ENCODE results near the gene RGS9.

The RGS9 gene

DNA sequence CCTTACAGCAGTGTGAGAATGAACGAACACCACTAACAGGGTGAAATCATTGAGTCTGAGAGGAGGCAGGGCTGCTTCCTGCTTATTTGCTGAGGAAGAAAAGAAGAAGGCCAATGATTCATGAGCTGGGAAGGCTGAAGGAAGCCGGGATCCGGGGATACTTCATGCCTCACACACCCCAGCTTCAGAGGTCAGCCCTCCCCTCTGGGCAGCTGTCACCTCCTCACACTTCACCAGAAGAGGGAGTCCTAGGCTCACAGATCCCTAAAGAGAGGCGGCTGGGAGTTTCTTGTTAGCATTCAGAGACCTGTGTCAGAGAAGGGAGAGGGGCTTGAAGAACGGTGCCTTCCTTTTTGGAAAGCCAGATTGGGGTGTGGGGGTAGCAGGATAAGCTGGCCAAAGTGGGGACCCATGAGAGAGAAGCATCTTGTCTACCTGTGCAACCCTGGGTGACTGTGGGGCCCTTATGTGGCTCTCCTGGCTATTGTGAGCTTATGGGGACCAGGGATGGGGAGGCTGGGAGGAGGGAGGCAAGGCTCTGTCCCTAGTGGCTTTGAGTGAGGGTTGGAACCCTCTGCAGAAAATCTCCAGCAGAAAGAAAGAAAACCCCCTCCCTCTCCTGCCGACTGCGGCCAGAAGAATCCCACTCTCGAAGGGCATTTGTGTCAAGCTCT is 94.6 kb downstream of the RGS9 start:
- TF ChIP-seq, protein P1, sequence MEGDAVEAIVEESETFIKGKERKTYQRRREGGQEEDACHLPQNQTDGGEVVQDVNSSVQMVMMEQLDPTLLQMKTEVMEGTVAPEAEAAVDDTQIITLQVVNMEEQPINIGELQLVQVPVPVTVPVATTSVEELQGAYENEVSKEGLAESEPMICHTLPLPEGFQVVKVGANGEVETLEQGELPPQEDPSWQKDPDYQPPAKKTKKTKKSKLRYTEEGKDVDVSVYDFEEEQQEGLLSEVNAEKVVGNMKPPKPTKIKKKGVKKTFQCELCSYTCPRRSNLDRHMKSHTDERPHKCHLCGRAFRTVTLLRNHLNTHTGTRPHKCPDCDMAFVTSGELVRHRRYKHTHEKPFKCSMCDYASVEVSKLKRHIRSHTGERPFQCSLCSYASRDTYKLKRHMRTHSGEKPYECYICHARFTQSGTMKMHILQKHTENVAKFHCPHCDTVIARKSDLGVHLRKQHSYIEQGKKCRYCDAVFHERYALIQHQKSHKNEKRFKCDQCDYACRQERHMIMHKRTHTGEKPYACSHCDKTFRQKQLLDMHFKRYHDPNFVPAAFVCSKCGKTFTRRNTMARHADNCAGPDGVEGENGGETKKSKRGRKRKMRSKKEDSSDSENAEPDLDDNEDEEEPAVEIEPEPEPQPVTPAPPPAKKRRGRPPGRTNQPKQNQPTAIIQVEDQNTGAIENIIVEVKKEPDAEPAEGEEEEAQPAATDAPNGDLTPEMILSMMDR (IDR thresholded peaks at IDR 0.05; ENCODE audit: insufficient read depth, low read length, poor library complexity, severe bottlenecking) = peak; percentile 85
- Histone ChIP-seq H3K4me3 (replicated peaks; ENCODE audit: low read depth, low read length) (no peak overlapping the region), H3K27me3 (replicated peaks; ENCODE audit: control insufficient read depth, insufficient read depth, low read length) (0 out of 2 replicates have a peak, but pooled peaks cover 1% of the 10 kb centered on the region), H3K36me3 (ENCODE audit: control insufficient read depth, insufficient read depth, low read length) (no peaks in the 10 kb centered on the region)
- no peak for DNase-seq (ENCODE audit: extremely low read depth, insufficient read length)

DNA sequence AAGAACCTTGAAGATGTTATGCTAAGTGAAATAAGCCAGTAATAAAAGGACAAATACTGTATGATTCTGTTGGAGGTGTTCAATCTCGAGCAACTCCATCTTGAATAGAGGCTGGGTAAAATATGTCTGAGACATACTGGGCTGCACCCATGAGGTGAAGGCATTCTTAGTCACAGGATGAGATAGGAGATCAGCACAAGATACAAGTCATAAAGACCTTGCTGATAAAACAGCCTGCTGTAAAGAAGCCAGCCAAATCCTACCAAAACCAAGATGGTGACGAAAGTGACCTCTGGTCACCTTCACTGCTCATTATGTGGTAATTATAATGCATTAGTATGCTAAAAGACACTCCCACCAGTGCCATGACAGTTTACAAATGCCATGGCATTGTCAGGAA is 98.1 kb downstream of the RGS9 start:
- DNase-seq (ENCODE audit: extremely low read depth, insufficient read length) = no peak
- H3K4me3 ChIP-seq (replicated peaks; ENCODE audit: low read depth, low read length) = no peak overlapping the region
- H3K36me3 ChIP-seq (ENCODE audit: control insufficient read depth, insufficient read depth, low read length) = no peaks in the 10 kb centered on the region
- peaks cover 1% of the 10 kb centered on the region; the same call in 1 of the 2 replicates for H3K27me3 ChIP-seq (replicated peaks; ENCODE audit: control insufficient read depth, insufficient read depth, low read length)
- TF ChIP-seq, protein P1 (IDR thresholded peaks at IDR 0.05; ENCODE audit: insufficient read depth, low read length, poor library complexity, severe bottlenecking) = no peak

DNA sequence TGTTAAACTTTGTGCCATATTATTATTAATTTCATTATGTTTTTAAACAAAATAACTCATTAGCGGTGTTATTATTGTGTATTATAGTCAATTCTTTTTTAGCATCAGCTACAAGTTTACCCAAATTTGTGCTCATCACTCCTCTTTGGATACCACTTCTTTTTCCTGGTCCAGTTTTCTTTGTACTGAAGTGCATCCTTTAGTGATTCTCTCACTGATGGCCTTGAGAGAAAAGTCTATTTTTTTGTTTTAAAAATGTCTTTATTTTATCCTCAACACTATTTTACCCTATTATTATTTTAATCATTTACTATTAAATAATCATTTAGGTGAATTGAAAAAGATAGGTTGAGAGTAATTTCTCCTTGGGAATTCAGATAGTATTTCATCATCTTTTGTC is 99.2 kb downstream of the RGS9 start:
- no peaks in the 10 kb centered on the region for H3K36me3 ChIP-seq (ENCODE audit: control insufficient read depth, insufficient read depth, low read length)
- H3K27me3 ChIP-seq (replicated peaks; ENCODE audit: control insufficient read depth, insufficient read depth, low read length) = peaks cover 1% of the 10 kb centered on the region; the same call in 1 of the 2 replicates
- no peak for DNase-seq (ENCODE audit: extremely low read depth, insufficient read length)
- H3K4me3 ChIP-seq (replicated peaks; ENCODE audit: low read depth, low read length) = no peak overlapping the region
- TF ChIP-seq, protein P1 (IDR thresholded peaks at IDR 0.05; ENCODE audit: insufficient read depth, low read length, poor library complexity, severe bottlenecking) = no peak

DNA sequence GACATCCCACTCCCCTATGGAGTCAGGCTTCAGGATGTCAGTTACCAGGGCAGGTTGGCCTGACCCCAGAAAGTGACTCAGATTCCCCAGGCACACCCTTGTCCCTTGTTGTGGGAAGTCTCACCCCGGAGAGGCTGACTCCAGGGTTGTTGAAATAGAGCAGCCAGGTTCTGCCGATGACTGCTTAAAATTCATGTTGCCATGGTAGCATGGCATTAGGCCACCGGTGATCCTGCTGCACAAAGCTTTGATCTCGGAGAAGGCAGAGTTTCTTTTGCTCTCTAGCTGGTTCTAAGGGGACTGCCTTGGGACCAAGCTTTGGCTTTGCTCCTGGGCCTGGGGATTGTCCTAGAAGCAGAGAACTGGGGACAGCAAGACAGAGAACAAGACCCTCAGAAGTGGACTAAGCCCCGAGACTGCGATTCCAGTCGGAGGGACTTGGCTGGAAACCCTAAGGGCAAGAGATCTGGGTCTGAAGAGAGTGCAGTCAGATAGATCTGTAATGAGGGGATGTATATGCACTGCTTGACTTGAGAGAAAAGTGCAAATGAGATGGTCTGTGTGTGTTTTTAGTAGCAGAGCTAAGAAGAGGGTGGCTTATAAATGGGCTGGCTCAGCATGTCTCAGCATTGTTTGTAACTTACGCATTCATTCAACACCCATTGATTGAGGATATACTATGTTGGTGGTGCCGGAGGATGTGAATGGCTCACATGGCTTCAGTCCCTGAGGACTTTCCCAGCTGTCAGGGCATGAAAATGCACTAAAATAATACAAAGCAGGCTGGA is 106.9 kb downstream of the RGS9 start:
- Histone ChIP-seq H3K36me3 (ENCODE audit: control insufficient read depth, insufficient read depth, low read length) (no peaks in the 10 kb centered on the region), H3K27me3 (replicated peaks; ENCODE audit: control insufficient read depth, insufficient read depth, low read length) (peaks cover 2% of the 10 kb centered on the region; the same call in 1 of the 2 replicates), H3K4me3 (replicated peaks; ENCODE audit: low read depth, low read length) (no peak overlapping the region)
- DNase-seq (ENCODE audit: extremely low read depth, insufficient read length) = no peak
- TF ChIP-seq, protein P1 (IDR thresholded peaks at IDR 0.05; ENCODE audit: insufficient read depth, low read length, poor library complexity, severe bottlenecking) = no peak

DNA sequence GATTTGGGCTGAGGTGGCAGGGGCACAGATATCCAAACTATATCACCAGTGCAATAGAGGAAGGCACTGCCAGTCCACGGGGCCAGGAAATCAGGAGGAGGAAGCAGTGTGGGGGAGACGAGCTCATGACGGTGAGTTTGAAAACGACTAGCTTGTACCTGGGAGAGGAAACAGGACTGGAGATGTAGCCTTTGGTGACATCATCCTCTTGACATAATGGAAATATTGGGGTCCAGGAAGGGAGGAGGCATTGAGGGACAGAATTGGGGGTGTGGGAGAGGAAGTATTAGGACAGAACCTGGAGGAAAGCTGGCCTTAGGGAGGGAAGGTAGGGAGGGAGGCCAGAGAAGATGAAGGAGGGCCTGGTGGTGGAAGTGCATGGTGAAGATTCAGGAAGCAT is 109.1 kb downstream of the RGS9 start:
- TF ChIP-seq, protein P1 (IDR thresholded peaks at IDR 0.05; ENCODE audit: insufficient read depth, low read length, poor library complexity, severe bottlenecking) = no peak
- Histone ChIP-seq H3K36me3 (ENCODE audit: control insufficient read depth, insufficient read depth, low read length) (no peaks in the 10 kb centered on the region), H3K4me3 (replicated peaks; ENCODE audit: low read depth, low read length) (no peak overlapping the region), H3K27me3 (replicated peaks; ENCODE audit: control insufficient read depth, insufficient read depth, low read length) (peaks cover 2% of the 10 kb centered on the region)
- no peak for DNase-seq (ENCODE audit: extremely low read depth, insufficient read length)

Measured in GM06990 (cell line).